ENCODE data around the gene ZNF653. TPM values are rescaled to one million over a fixed set of nuclear protein-coding genes. Genes with fewer than 3 reads are reported as not detected.

ZNF653 gene
- total RNA-seq, result 2.9 and 3.5 TPM in 2 replicates

- peak within 1 kb of the TSS; percentile 88 for H3K4me3 ChIP-seq (ENCODE audit: insufficient read depth, low read length)
- H3K36me3 ChIP-seq (ENCODE audit: insufficient read depth, low read length), result no peaks in the 10 kb centered on the region
- H3K4me1 ChIP-seq (ENCODE audit: insufficient read depth, low read length), result peaks cover 6% of the 10 kb centered on the region
- H2AFZ ChIP-seq (ENCODE audit: low read length), result peak within 1 kb of the TSS; percentile 96
- TF ChIP-seq, protein P1, sequence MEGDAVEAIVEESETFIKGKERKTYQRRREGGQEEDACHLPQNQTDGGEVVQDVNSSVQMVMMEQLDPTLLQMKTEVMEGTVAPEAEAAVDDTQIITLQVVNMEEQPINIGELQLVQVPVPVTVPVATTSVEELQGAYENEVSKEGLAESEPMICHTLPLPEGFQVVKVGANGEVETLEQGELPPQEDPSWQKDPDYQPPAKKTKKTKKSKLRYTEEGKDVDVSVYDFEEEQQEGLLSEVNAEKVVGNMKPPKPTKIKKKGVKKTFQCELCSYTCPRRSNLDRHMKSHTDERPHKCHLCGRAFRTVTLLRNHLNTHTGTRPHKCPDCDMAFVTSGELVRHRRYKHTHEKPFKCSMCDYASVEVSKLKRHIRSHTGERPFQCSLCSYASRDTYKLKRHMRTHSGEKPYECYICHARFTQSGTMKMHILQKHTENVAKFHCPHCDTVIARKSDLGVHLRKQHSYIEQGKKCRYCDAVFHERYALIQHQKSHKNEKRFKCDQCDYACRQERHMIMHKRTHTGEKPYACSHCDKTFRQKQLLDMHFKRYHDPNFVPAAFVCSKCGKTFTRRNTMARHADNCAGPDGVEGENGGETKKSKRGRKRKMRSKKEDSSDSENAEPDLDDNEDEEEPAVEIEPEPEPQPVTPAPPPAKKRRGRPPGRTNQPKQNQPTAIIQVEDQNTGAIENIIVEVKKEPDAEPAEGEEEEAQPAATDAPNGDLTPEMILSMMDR (IDR thresholded peaks at IDR 0.05; ENCODE audit: extremely low read depth, low read depth, low read length), result no peak
- no peaks in the 10 kb centered on the region for H3K9me3 ChIP-seq (ENCODE audit: low read depth, low read length)
- peak; percentile 100 for DNase-seq (ENCODE audit: insufficient read length, low spot score, missing footprints)
- H3K4me2 ChIP-seq (ENCODE audit: insufficient read depth, low read length), result peak within 1 kb of the TSS; percentile 94
- no peaks in the 10 kb centered on the region for H3K27me3 ChIP-seq (ENCODE audit: insufficient read depth, low read length)
- no peaks in the 10 kb centered on the region for H4K20me1 ChIP-seq (ENCODE audit: insufficient read depth, low read length)
- peak within 1 kb of the TSS; percentile 74 for H3K27ac ChIP-seq (ENCODE audit: low read depth, low read length)
- no peaks in the 10 kb centered on the region for H3K79me2 ChIP-seq (ENCODE audit: insufficient read depth, low read length)
These were observed at the start of gene ZNF653 for GRCh38 chr19:11505504-11506100. TSS of gene ZNF653 (minus strand) at chr19:11505839. CDS start at chr19:11505786, 53 bp downstream.

DNA sequence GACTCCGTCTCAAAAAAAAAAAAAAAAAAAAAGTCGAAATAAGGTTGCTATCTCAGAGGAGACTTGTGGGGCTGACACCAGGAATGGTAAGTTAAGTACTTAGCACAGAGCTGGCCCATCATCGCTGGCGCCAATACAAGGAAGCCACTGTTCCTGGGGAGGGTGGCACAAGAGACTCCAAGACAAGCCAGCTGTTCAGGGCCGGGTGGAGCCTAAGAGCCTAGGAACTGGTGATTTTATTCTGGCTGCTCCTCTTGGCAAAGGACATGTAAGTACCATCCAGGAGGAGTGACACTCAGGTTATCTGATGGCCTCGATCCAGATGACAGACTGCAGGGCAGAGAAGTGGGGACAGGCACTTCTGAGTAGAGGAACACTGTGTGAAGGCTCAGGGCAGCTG lies 49.6 kb upstream of the ZNF653 start:
- peaks cover 34% of the 10 kb centered on the region for H4K20me1 ChIP-seq (ENCODE audit: insufficient read depth, low read length)
- TF ChIP-seq, protein P1 (IDR thresholded peaks at IDR 0.05; ENCODE audit: extremely low read depth, low read depth, low read length), result no peak
- H3K27me3 ChIP-seq (ENCODE audit: insufficient read depth, low read length), result no peaks in the 10 kb centered on the region
- peaks cover 15% of the 10 kb centered on the region for H3K4me1 ChIP-seq (ENCODE audit: insufficient read depth, low read length)
- no peak overlapping the region for H2AFZ ChIP-seq (ENCODE audit: low read length)
- H3K36me3 ChIP-seq (ENCODE audit: insufficient read depth, low read length), result peaks cover 5% of the 10 kb centered on the region
- peak; percentile 79 for DNase-seq (ENCODE audit: insufficient read length, low spot score, missing footprints)
- no peak overlapping the region for H3K4me2 ChIP-seq (ENCODE audit: insufficient read depth, low read length)
- H3K27ac ChIP-seq (ENCODE audit: low read depth, low read length), result no peak overlapping the region
- peaks cover 41% of the 10 kb centered on the region for H3K79me2 ChIP-seq (ENCODE audit: insufficient read depth, low read length)
- H3K4me3 ChIP-seq (ENCODE audit: insufficient read depth, low read length), result no peak overlapping the region
- H3K9me3 ChIP-seq (ENCODE audit: low read depth, low read length), result no peaks in the 10 kb centered on the region

DNA sequence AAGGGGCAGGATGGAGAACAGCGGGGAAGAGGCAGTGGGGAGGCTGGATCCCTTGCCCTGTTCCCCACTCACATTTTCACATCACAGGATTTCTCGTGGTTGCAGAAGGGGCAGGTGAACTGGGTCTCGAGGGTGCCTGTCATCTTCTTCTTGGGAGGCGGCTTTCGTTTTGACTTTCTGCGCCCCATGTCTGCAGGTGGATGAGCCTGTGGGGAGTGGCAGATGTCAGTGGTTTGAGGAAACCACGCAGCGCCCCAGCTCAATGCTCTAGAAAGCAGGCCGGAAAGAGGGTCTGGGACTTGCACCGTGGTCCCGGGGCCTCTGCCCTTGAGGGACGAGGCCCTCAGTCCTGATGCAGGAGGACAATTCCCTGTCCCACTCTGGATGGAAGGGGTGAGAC lies 48.5 kb upstream of the ZNF653 start:
- H3K4me3 ChIP-seq (ENCODE audit: insufficient read depth, low read length), result no peak overlapping the region

GRCh38 chr19:11552666-11553372 lies 47.2 kb upstream of the ZNF653 start:
- H3K36me3 ChIP-seq (ENCODE audit: insufficient read depth, low read length), result peaks cover 5% of the 10 kb centered on the region
- peak; percentile 46 for DNase-seq (ENCODE audit: insufficient read length, low spot score, missing footprints)
- H4K20me1 ChIP-seq (ENCODE audit: insufficient read depth, low read length), result peaks cover 22% of the 10 kb centered on the region
- H2AFZ ChIP-seq (ENCODE audit: low read length), result no peak overlapping the region
- H3K4me3 ChIP-seq (ENCODE audit: insufficient read depth, low read length), result no peak overlapping the region
- no peaks in the 10 kb centered on the region for H3K9me3 ChIP-seq (ENCODE audit: low read depth, low read length)
- H3K79me2 ChIP-seq (ENCODE audit: insufficient read depth, low read length), result peaks cover 28% of the 10 kb centered on the region
- no peaks in the 10 kb centered on the region for H3K27me3 ChIP-seq (ENCODE audit: insufficient read depth, low read length)
- H3K4me2 ChIP-seq (ENCODE audit: insufficient read depth, low read length), result no peak overlapping the region
- H3K4me1 ChIP-seq (ENCODE audit: insufficient read depth, low read length), result peaks cover 2% of the 10 kb centered on the region
- TF ChIP-seq, protein P1 (IDR thresholded peaks at IDR 0.05; ENCODE audit: extremely low read depth, low read depth, low read length), result no peak
- no peak overlapping the region for H3K27ac ChIP-seq (ENCODE audit: low read depth, low read length)

More for the DNA sequence above, 48.5 kb upstream of the ZNF653 start:
- Histone ChIP-seq H3K27me3 (ENCODE audit: insufficient read depth, low read length) (no peaks in the 10 kb centered on the region), H3K4me2 (ENCODE audit: insufficient read depth, low read length) (no peak overlapping the region), H3K27ac (ENCODE audit: low read depth, low read length) (no peak overlapping the region), H3K79me2 (ENCODE audit: insufficient read depth, low read length) (peaks cover 41% of the 10 kb centered on the region), H2AFZ (ENCODE audit: low read length) (no peak overlapping the region), H3K36me3 (ENCODE audit: insufficient read depth, low read length) (peaks cover 5% of the 10 kb centered on the region), H3K4me1 (ENCODE audit: insufficient read depth, low read length) (peaks cover 9% of the 10 kb centered on the region), H4K20me1 (ENCODE audit: insufficient read depth, low read length) (peaks cover 34% of the 10 kb centered on the region), H3K9me3 (ENCODE audit: low read depth, low read length) (no peaks in the 10 kb centered on the region)
- peak; percentile 38 for DNase-seq (ENCODE audit: insufficient read length, low spot score, missing footprints)
- TF ChIP-seq, protein P1 (IDR thresholded peaks at IDR 0.05; ENCODE audit: extremely low read depth, low read depth, low read length), result no peak
